ENCODE results near the gene ACIN1. TPM values are rescaled to one million over a fixed set of nuclear protein-coding genes. Genes with fewer than 3 reads are reported as not detected.

Gene ACIN1
- total and polyA plus RNA-seq, 10 of the 15 experiments (the other 5 are each of a cell fraction or from before 2014, with no cell fraction given): 4.3 to 148 (median 93.4) TPM

- intact Hi-C loops (cut with micrococcal nuclease; ENCODE audit: unreplicated experiment): no loop called here
- peak in 1 of 3 experiments; percentile 8; a peak in 1 of 6 replicates for TF ChIP-seq CTCF (IDR thresholded peaks at IDR 0.05 in 2 of 3, conservative IDR thresholded peaks at IDR 0.05 in 1 of 3; ENCODE audit: control insufficient read depth in 2 of 3, extremely low read depth in 1 of 3, insufficient read depth in 1 of 3, low read depth in 3 of 3, low read length in 3 of 3)
- TF ChIP-seq NFXL1 (IDR thresholded peaks at IDR 0.05; ENCODE audit: borderline replicate concordance): no peak
- TF ChIP-seq ZNF687 (IDR thresholded peaks at IDR 0.05): no peak
- TF ChIP-seq RAD51 (IDR thresholded peaks at IDR 0.05): no peak
- TF ChIP-seq TAF1 (IDR thresholded peaks at IDR 0.05; ENCODE audit: borderline replicate concordance, low read depth, low read length): no peak
- TF ChIP-seq MYB (IDR thresholded peaks at IDR 0.05; ENCODE audit: borderline replicate concordance, low read depth, low read length): no peak
- 0 out of 2 replicates have a peak, but pooled peaks have one; percentile 39 for TF ChIP-seq ZBTB33 (IDR thresholded peaks at IDR 0.05)
- TF ChIP-seq PBX3 (IDR thresholded peaks at IDR 0.05; ENCODE audit: insufficient replicate concordance, low read depth, low read length): no peak
- TF ChIP-seq ZNF24 (IDR thresholded peaks at IDR 0.05): no peak
- TF ChIP-seq TARDBP (IDR thresholded peaks at IDR 0.05; ENCODE audit: borderline replicate concordance): no peak
- no peak for TF ChIP-seq TCF12 (IDR thresholded peaks at IDR 0.05; ENCODE audit: low read depth, low read length)
- TF ChIP-seq CEBPB (IDR thresholded peaks at IDR 0.05; ENCODE audit: borderline replicate concordance in 1 of 2, low read depth in 2 of 2, low read length in 2 of 2): no peak
- TF ChIP-seq ESRRA (IDR thresholded peaks at IDR 0.05; ENCODE audit: low read length): no peak
These were observed 42.7 kb downstream of the ACIN1 start for GRCh38 chr14:23052182-23052623.

More at GRCh38 chr14:23052182-23052623, 42.7 kb downstream of the ACIN1 start:
- Histone ChIP-seq H3K36me3 (ENCODE audit: control insufficient read depth in 2 of 2, insufficient read depth in 2 of 2, low read length in 1 of 2) (no peaks in the 10 kb centered on the region), H3K4me1 (ENCODE audit: control insufficient read depth, insufficient read depth, low read length) (peaks cover 12% of the 10 kb centered on the region), H3K9me3 (replicated peaks; ENCODE audit: control insufficient read depth, insufficient read depth, low read length) (no peaks in the 10 kb centered on the region), H2AFZ (ENCODE audit: control insufficient read depth, low read depth, low read length) (no peak overlapping the region), H3K27ac (ENCODE audit: control insufficient read depth, insufficient read depth) (no peak overlapping the region), H3K79me2 (ENCODE audit: control insufficient read depth, insufficient read depth, low read length) (no peaks in the 10 kb centered on the region), H3K27me3 (replicated peaks in 1 of 2; ENCODE audit: control insufficient read depth in 2 of 2, insufficient read depth in 2 of 2, low read length in 1 of 2) (no peaks in the 10 kb centered on the region), H3K9ac (ENCODE audit: control insufficient read depth, insufficient read depth, low read length) (no peak overlapping the region), H4K20me1 (ENCODE audit: control insufficient read depth, insufficient read depth) (no peaks in the 10 kb centered on the region), H3K4me2 (ENCODE audit: control insufficient read depth, insufficient read depth) (no peak overlapping the region), H3K4me3 (no peak overlapping the region)
- ChIA-PET SMC1A (ENCODE audit: uncharacterized antibody, unreplicated experiment) (interaction anchor here (0.8 to 6.7 kb wide), 4 partner anchors 46 to 77 kb away, joined by 3 to 77 read pairs (median 4); no protein-coding TSS in a partner anchor), CTCF (interaction anchor here (1.0 to 18.3 kb wide), 4 partner anchors 12 to 59 kb away, joined by 3 to 853 read pairs (median 44); partner anchors contain the start of gene AJUBA), POLR2A (interaction anchor here (1.0 to 2.7 kb wide), 3 partner anchors 46 to 57 kb away, joined by 3 to 8 read pairs (median 4); no protein-coding TSS in a partner anchor), RAD21 (ENCODE audit: unreplicated experiment) (interaction anchor here (1.0 to 10.8 kb wide), 3 partner anchors 58 to 79 kb away, joined by 3 to 224 read pairs (median 19); partner anchors contain the start of gene AJUBA)
- in situ Hi-C loops (cut with MboI): loop anchor here (5.0 kb wide), 1 partner anchor 60 kb away; no protein-coding TSS in a partner anchor
- FAIRE-seq (no peak), ATAC-seq (no peak), DNase-seq (ENCODE audit: low read depth, low spot score) (no peak)
- no TSS peak for BruUV-seq (replicated peaks)
- 82% methylated on average over 14 of the region's 14 CpGs for WGBS (ENCODE audit: insufficient coverage, insufficient replicate concordance, low lambda C conversion rate, missing lambda C conversion rate)

All from GM12878 (cell line).